Measurements from ENCODE around the gene CDKN3.
"Not testable (repeated sequence)": the region's sequence is repeated elsewhere in the genome, so short reads cannot be mapped to it uniquely, and the experiment has no call there.

Gene CDKN3

DNA sequence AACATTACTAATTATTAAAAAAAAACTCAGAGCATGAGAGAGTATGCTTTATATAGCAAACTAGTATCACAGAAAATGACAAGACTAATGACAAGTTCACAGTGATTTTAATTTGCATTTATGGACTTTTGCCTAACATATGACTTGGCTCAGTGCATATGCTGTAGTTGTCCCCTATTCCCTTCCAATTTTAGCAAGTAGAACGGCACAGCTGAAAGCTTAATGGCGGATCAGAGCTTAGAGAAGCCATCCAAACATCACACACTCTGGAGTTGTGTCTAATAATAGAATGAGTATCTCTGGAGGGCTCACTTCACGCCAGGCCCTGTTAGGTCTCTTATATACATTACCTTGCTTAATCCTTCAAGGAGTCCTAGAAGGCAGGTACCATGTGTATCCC is 31.1 kb downstream of the CDKN3 start:
- DNase-seq (ENCODE audit: low spot score) = no peak
- TF ChIP-seq, protein P1, sequence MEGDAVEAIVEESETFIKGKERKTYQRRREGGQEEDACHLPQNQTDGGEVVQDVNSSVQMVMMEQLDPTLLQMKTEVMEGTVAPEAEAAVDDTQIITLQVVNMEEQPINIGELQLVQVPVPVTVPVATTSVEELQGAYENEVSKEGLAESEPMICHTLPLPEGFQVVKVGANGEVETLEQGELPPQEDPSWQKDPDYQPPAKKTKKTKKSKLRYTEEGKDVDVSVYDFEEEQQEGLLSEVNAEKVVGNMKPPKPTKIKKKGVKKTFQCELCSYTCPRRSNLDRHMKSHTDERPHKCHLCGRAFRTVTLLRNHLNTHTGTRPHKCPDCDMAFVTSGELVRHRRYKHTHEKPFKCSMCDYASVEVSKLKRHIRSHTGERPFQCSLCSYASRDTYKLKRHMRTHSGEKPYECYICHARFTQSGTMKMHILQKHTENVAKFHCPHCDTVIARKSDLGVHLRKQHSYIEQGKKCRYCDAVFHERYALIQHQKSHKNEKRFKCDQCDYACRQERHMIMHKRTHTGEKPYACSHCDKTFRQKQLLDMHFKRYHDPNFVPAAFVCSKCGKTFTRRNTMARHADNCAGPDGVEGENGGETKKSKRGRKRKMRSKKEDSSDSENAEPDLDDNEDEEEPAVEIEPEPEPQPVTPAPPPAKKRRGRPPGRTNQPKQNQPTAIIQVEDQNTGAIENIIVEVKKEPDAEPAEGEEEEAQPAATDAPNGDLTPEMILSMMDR (IDR thresholded peaks at IDR 0.05; ENCODE audit: extremely low read depth, missing control alignments) = no peak

DNA sequence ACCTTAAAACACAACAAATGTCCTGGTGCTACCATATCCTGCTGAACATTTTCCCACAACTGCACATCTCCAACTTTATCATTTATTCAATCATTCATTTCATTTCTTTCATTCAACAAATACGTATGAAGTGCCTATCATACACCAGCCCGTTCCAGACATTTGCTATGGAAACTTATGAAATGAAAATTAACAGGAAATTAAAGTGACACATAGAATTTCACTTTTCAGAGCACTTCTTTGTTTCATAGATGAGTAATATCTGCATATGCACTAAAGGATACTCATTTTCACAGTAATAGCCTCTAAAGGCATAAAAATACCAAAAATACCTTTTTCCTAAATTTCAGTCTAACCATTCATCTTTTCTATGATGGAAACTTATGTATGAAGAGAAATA is 31.7 kb downstream of the CDKN3 start:
- DNase-seq (ENCODE audit: low spot score) = no peak
- TF ChIP-seq, protein P1 (IDR thresholded peaks at IDR 0.05; ENCODE audit: extremely low read depth, missing control alignments) = no peak

DNA sequence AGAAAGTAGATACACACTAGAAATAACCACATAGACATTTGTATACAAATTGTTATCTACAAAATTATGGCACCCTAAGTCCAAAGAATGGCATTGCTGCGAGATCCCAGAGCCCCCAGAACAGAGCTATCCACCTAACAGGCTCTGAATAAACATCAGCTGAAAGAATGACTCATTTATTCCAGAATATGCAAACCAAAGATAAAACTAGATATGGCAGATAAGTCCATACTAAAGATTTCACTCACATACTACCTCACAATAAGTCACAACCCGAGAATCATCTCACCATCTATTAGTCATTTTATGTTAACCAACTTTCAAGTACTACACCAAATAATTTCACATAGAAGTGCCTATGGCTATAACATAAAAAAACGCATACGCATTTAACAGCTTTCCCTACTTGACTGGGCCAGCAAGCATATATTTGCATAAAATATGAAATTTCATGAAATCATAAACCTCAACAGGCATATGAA is 38.7 kb downstream of the CDKN3 start:
- TF ChIP-seq, protein P1 (IDR thresholded peaks at IDR 0.05; ENCODE audit: extremely low read depth, missing control alignments) = no peak
- no peak for DNase-seq (ENCODE audit: low spot score)

DNA sequence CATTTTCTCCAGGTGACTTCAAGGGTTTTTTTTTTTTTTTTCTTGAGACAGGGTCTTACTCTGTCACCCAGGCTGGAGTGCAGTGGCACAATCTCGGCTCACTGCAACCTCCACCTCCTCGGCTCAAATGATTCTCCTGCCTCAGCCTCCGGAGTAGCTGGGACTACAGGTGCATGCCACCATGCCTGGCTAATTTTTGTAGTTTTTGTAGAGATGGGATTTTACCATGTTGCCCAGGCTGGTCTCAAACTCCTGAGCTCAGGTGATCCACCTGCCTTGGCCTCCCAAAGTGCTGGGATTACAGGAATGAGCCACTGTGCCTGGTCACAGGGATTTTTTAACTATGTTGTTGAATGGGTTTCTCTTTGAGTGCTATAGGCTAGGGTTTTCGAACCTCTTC is 41.1 kb downstream of the CDKN3 start:
- DNase-seq (ENCODE audit: low spot score) = not testable (repeated sequence)

DNA sequence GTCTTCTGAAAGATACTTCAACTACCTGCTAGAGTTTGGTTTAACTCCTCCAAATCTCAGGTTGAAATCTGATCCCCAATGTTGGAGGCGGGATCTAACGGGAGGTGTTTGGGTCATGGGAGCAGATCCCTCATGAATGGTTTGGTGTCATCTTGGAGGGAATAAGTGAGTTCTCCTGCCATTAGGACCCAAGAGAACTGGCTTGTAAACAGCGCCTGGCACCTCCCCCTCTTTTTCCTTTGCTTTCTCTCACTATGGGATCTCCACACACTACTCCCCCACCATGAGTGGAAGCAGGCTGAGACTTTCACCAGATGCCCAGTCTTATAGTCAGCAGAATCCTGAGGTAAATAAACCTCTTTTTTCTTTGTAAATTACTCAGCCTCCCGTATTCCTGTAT is 41.9 kb downstream of the CDKN3 start:
- TF ChIP-seq, protein P1 (IDR thresholded peaks at IDR 0.05; ENCODE audit: extremely low read depth, missing control alignments) = no peak
- no peak for DNase-seq (ENCODE audit: low spot score)

DNA sequence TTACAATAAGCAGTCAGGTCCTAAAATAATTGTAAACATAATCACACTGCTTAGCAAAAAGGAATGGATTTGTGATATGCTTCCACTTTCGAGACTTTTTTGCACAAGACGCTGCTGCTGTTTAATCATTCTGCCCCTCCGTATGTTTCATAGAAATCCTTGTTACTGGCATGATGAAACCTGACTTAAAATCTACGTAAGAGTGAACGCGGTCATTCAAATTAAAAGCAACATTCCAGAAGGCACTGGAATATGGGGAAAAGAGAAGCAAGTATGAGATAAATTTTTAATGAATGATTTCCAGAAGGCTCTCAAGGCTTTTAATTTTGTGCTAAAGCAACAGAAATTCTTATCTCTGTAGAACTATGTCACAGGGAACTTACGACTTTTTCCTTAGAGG is 43.2 kb downstream of the CDKN3 start:
- no peak for DNase-seq (ENCODE audit: low spot score)
- TF ChIP-seq, protein P1 (IDR thresholded peaks at IDR 0.05; ENCODE audit: extremely low read depth, missing control alignments) = no peak

DNA sequence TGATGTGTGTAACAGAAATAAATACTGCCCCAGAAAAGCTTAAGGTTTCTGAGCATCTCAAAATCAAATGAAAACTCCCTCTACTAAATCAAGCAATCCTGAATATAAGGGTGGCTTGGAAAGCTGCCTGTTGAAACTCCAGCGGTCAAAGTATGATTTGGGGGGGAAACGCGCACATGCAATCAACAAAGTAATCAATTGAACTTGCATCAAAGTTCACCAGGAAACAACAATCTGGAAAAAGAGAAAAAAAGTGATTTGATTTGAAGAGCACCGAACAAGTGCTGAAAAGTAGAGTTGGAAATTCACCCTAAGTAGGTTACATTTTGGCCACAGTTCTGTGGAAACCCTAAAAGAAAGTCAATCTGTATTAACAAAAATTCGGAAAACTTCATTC is 43.7 kb downstream of the CDKN3 start:
- no peak for DNase-seq (ENCODE audit: low spot score)
- TF ChIP-seq, protein P1 (IDR thresholded peaks at IDR 0.05; ENCODE audit: extremely low read depth, missing control alignments) = no peak
